SK-N-MC (cell line): ENCODE data around the gene ACACA.

ENCODE experiments used
- EZH2 ChIP-seq: fragments of 200-600 bp; sonication (generic); IDR thresholded peaks from one replicate; pipeline ENCODE4 v1.6.1; 2017; ENCODE audit warnings: antibody characterized with exemption
- POLR2AphosphoS5 ChIP-seq: IDR thresholded peaks from 2 replicates; pipeline ENCODE4 v1.6.1; 2012; ENCODE audit warnings: mild to moderate bottlenecking, low read depth, low read length, borderline replicate concordance

DNA sequence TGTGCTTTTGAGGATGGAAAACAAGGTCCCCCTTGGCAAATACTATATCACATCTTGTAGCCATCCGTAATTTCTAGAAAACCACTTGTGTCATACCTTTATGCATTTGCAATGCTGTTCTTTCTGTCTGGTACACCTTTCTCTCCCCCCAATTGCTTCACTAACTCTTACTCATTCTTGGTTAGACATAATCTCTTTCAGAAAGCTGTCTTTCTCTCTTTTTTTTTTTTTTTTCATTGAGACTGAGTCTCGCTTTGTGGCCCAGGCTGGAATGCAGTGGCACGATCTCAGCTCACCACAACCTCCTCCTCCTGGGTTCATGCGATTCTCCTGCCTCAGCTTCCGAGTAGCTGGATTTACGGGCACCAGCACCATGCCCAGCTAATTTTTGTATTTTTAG lies 125.8 kb downstream of the ACACA start:
- TF ChIP-seq EZH2 (no peak), POLR2AphosphoS5 (no peak)
